ENCODE data around the gene INPP1.

DNA sequence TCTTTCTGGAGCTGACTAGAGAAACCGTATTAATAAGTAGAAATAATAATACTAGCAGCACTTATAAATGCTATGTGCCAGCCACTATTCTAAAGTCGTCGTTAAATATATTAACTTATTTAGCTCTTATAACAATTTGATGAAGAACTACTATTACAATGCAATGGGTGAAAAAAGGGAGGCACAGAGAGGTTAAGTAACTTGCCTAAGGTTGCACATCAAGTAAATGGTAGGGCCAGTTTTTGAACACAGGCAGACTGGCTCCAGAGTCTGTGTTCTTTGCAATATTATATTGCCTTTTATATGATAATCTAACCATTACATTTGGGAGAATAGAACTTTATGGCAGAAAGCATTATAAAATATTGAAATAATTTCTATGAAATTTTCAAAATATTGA, 17.6 kb downstream of the INPP1 start:
- TF ChIP-seq, protein P1, sequence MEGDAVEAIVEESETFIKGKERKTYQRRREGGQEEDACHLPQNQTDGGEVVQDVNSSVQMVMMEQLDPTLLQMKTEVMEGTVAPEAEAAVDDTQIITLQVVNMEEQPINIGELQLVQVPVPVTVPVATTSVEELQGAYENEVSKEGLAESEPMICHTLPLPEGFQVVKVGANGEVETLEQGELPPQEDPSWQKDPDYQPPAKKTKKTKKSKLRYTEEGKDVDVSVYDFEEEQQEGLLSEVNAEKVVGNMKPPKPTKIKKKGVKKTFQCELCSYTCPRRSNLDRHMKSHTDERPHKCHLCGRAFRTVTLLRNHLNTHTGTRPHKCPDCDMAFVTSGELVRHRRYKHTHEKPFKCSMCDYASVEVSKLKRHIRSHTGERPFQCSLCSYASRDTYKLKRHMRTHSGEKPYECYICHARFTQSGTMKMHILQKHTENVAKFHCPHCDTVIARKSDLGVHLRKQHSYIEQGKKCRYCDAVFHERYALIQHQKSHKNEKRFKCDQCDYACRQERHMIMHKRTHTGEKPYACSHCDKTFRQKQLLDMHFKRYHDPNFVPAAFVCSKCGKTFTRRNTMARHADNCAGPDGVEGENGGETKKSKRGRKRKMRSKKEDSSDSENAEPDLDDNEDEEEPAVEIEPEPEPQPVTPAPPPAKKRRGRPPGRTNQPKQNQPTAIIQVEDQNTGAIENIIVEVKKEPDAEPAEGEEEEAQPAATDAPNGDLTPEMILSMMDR (conservative IDR thresholded peaks at IDR 0.05; ENCODE audit: low read length): no peak
- TF ChIP-seq EZH2phosphoT487 (IDR thresholded peaks at IDR 0.05; ENCODE audit: borderline replicate concordance, low read depth, low read length): no peak

Measured in OCI-LY7 (cell line).